A673 (cell line): ENCODE results near the gene ZNF723.
"Not testable (repeated sequence)": the region's sequence is repeated elsewhere in the genome, so short reads cannot be mapped to it uniquely, and the experiment has no call there.

Experiments
- CTCF ChIP-seq: fragments of 300-800, 200-600 bp; sonication (generic); conservative IDR thresholded peaks from 2 replicates; pipeline ENCODE4 v1.5.1; 2017; ENCODE audit warnings: low read depth, mild to moderate bottlenecking, antibody characterized with exemption, low read length, moderate library complexity, mixed read lengths
- EZH2 ChIP-seq: fragments of 200-600 bp; sonication (generic); IDR thresholded peaks from 2 replicates; pipeline ENCODE4 v1.6.1; 2017; ENCODE audit warnings: borderline replicate concordance, low read depth, mild to moderate bottlenecking, mixed read lengths, antibody characterized with exemption, low read length; ENCODE audit not compliant: poor library complexity, severe bottlenecking

- TF ChIP-seq CTCF, EZH2: not testable (repeated sequence)
These were observed 25.7 kb downstream of the ZNF723 start for GRCh38 chr19:22857713-22858320.
